Effector CD4-positive, alpha-beta T cell (primary cell): ENCODE results near the gene RNU4-1.
"Not testable (repeated sequence)": the region's sequence is repeated elsewhere in the genome, so short reads cannot be mapped to it uniquely, and the experiment has no call there.

Experiments used
- DNase-seq: peaks from one replicate; pipeline ENCODE4 v3.0.0-alpha.2; 2020

The RNU4-1 gene

GRCh38 chr12:120258323-120258896 is 34.6 kb downstream of the RNU4-1 start:
- DNase-seq, result no peak

DNA sequence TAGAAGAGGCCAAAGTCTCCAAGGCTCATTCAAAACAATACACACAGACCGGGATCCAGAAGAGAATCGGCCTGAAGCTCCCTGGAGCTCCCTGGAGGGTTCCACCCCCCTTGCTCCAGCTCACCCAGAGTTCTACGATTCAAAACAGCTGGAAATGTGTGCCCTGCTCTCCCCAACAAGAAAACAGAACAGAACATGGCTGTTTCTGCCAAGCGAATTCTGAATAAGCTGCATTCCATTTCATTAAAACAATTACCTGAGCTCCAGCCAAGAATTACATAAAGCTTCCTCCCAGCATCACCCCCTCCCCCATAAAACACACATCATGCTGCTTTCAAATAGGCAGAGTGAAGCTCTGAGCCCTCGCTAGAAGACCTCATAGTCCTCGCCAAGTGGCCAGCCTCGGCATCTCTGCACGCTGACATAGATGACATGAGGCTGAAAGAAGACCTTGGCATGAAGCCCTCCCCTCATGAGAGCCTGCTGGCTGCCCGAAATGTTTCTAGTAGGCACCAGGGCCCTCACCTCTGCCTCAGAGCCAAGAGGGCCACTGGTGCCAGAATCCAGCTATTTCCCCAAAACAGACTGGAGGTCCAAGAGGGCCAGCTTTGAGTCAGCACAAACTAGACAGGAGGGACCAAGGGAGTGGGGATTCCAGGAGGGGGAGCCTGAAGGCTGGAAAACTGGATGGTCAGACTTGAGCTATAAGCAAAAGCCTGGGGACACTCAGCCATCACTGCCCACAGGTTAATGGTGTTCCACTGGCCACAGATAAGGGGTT is 35.8 kb downstream of the RNU4-1 start:
- no peak for DNase-seq

- no peak for DNase-seq
Observed at GRCh38 chr12:120254809-120255208, 38.2 kb downstream of the RNU4-1 start.

GRCh38 chr12:120253313-120253712 is 39.7 kb downstream of the RNU4-1 start:
- DNase-seq, result peak; percentile 36

- DNase-seq, result peak; percentile 72
Observed at GRCh38 chr12:120252071-120252906, 40.7 kb downstream of the RNU4-1 start.

DNA sequence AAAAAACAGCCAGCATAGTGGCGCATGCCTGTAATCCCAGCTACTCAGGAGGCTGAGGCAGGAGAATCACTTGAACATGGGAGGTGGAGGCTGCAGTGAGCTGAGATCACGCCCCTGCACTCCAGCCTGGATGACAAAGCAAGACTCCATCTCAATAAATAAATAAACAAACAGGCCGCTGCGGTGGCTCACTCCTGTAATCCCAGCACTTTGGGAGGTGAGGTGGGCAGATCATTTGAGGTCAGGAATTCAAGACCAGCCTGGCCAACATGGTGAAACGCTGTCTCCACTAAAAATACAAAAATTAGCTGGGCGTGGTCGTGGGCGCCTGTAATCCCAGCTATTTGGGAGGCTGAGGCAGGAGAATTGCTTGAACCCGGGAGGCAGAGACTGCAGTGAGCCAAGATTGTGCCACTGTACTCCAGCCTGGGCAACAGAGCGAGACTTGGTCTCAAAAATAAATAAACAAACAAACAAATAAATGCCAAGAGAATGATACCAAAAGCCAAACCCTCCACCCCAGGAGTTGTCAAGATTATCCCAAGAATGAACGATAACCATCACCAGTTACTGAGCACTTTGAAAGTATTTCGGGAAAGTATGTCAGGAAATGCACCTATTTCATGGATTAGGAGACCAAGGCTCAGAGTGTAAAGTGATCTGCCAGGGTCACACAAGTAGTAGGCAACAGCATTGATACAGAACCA is 41.5 kb downstream of the RNU4-1 start:
- not testable (repeated sequence) for DNase-seq

- DNase-seq, result no peak
Observed at GRCh38 chr12:120249875-120250795, 42.9 kb downstream of the RNU4-1 start.

DNA sequence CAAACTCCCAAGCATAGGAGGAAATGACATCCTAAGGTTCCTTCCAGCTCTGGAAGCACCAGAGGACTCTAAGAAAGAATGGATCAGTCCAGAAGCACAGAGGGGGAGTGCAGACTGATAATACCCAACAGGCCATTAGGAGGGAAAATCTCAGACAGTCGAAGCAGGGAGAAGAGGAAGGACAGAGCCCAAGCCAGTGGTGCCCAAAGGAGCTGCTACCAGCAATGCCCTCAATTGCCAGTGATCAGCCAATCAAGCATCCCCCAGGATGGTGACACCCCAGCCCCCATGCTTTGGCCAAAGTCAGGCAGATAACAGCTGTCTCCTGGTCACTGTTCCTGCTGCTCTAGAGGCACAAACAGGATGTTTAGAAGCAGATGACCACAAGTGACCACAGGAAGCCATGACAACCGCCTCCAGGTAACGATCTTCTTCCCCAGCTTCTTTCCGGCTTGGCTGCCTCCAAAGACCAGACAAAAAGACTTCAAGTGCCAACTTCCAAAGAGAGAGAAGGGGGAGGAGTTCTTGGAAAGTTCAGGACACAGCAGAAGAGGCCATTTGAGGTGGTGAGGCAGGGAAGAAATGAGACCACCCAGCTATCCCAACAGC is 43.7 kb downstream of the RNU4-1 start:
- DNase-seq, result no peak

GRCh38 chr12:120247621-120248030 is 45.4 kb downstream of the RNU4-1 start:
- DNase-seq, result no peak

DNA sequence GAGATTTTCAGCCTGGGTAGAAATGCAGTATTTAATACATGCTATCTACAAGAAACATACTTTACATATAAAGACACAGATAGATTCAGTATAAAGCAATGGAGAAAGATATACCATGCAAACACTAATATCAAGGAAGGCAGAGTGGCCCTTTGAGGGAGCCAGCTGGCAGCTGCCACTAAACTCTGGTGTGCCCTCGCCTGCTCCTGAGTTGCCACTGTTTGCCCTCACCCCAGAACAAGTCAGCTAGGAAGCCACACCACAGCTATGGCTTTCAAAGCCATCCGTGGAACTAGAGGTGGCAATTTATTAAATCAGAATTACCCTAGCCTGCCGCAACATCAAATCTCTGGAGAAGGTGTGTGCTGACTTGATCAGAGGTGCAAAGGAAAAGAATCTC is 45.9 kb downstream of the RNU4-1 start:
- no peak for DNase-seq

GRCh38 chr12:120246705-120247104 is 46.3 kb downstream of the RNU4-1 start:
- DNase-seq, result not testable (repeated sequence)
